Activated CD4-positive, alpha-beta T cell treated with anti-CD3 and anti-CD28 coated beads, Interleukin-2, amount 50 U/mL, for 16 hours (primary cell): ENCODE data around the gene TANGO6.
"Not testable (repeated sequence)": the region's sequence is repeated elsewhere in the genome, so short reads cannot be mapped to it uniquely, and the experiment has no call there.

Experiments
- DNase-seq: peaks from one replicate; pipeline ENCODE4 v3.0.0-alpha.2; 2020

Gene TANGO6

DNA sequence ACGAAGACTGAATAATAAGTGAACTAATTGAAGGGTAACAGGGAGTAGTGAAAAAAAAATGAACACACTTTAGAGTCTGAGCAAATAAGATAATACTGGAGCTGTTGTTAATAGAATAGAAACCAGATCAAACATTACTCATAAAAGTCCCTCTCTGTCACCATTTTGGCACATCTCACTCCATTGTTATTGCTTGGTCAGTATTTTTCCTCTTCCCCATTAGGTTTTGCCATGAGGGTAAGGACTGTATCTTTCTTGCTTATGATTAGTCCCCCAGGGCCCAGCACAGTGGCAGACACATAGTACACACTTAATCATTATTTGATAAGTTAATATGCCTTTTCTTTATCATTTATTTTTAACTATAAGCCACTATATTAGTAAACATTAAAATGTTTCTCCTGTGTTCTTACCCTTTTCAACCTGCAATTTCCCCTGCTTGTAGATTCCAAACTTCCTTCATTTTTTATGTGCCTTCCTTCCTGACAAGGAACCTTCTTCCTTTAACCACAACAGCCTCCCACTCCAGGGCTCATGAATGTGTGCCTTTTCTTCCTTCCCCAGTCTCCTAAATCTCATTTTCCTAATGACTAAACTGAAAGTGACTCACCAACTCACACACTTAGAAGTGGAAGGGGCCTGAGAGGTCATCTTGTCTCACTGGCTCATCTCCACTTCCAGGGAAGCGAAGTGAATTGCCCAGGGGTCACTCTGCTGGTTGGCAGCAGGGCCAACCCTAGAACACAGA, 173.9 kb downstream of the TANGO6 start:
- no peak for DNase-seq

DNA sequence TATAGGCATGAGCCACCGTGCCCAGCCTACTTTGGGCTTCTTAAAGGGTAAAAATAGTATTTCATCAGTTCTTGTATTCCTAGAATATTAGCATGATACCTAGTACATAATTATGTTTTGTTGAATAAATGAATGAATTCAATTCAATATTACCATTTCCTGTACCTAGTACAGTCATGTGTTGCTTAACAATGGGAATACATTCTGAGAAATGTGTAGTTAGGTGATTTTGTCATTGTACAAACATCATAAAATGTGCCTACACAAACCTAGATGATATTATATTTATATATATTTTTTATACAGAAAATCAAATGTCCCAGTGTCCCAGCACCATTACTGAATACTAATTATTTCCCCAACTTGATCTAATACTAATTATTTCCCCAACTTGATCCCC, 176.5 kb downstream of the TANGO6 start:
- DNase-seq: no peak

DNA sequence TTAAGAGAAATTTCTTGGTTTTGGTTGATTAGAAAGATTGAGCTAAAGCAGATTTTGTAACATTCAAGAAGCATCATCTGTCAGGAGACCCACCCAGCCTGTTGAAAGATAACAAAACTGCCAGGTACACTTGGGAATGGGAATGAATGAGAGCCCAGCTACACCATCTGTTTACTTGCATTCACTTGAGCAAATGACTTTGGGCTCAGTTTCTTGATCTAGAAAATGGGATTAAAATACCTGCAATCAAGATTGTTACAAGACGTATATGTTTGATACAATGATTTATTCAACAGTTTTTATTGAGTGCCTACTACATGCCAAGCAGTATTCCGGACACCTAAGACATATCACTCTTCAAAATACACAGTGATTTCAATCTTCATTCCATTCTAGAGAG, 185.8 kb downstream of the TANGO6 start:
- DNase-seq: no peak

DNA sequence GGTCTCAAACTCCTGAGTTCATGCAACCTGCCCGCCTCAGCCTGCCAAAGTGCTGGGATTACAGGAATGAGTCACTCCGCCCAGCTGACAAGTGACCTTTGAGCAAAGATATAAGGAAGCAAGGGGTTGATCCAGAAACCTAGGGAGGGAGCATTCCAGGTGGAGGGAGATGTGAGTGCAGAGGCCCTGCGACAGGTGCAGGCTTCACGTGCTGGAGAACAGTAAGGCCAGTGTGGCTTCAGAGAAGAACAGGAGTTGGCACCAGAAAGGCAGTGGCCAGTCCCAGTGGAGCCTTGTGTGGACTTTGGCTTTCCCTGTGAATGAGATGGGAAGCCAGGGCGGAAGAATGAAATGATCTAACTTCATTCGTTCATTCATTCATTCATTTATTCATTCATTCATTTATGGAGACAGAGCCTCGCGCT, 188.6 kb downstream of the TANGO6 start:
- DNase-seq: no peak

DNA sequence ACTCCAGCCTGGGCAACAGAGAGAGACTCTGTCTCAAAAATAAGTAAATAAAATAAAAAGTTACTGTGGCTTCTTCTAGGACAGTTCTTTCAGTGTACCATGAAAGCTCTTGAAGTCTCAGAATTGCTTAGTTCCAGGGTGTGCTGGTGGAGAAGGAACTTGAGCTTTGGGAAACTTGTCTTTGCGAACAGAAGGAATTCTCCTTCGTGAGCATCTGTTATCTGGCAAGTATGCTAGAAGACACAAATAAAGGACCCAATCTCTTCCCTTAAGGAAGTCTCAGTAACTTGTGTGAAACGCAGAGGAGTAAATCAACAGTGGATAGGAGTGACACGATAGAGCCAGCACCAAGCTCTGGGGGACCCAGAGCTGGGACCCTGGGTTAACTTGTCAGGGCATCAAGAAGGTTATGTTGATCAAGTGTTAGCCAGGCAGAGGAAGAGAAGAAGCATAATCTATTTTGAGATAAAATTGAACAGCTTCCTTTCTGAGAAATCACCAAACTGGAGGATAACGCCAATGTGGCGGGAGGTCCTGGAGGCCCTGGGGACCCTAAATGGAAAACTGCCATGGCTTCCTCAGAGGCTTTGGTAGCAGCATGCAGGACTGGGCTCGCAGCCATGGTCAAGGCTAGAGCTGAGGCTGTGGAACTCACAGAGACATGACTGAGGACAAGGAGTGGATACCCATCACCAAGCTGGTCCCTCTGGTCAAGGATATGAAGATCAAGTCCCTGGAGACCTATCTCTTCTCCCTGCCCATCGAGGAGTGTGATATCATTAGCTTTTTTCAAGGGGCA, 190.0 kb downstream of the TANGO6 start:
- DNase-seq: no peak

DNA sequence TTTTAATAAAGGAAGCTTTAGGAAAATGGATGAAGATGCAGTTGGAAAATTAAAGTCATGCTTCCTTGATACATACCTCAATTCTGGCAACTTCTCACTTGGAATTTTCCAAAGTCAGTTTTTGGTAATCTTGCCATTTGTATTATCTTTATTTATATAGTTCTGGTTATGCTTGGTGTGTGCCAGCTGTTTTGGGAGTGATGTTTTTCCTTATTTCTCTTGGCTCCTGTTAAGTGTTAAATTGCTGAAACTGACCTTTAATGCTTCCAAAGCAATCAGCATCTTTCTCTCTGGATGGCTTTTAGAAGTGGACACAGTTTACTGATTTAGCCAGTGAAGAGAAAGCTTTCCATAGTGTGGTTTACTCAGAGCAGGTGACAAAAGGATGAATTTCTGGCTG, 192.0 kb downstream of the TANGO6 start:
- DNase-seq: no peak

DNA sequence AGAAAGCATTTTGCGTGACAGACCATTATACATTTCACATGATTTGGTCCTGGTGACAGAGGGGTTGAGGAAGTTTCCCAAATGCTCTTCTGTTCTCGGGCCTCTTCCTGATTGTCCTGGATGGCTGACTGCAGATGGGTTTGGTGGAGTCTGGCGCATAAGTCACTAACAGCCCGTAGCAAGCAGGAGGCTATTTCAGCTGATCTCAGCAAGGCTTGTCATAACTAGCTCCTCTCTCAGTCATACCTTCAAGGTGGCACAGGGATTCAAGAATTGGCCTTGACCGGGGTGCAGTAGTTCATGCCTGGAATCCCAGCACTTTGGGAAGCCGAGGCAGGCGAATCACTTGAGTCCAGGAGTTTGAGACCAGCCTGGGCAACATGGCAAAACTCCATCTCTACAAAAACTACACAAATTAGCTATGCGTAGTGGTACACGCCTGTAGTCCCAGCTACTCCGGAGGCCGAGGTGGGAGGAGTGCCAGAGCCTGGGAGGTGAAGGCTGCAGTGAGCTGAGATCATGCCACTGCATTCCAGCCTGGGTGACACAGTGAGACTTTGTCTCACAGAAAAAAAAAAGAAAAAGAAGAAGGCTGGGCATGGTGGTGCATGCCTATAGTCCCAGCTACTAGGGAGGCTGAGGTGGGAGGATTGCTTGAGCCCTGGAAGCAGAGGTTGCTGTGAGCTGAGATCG, 193.2 kb downstream of the TANGO6 start:
- DNase-seq: no peak

DNA sequence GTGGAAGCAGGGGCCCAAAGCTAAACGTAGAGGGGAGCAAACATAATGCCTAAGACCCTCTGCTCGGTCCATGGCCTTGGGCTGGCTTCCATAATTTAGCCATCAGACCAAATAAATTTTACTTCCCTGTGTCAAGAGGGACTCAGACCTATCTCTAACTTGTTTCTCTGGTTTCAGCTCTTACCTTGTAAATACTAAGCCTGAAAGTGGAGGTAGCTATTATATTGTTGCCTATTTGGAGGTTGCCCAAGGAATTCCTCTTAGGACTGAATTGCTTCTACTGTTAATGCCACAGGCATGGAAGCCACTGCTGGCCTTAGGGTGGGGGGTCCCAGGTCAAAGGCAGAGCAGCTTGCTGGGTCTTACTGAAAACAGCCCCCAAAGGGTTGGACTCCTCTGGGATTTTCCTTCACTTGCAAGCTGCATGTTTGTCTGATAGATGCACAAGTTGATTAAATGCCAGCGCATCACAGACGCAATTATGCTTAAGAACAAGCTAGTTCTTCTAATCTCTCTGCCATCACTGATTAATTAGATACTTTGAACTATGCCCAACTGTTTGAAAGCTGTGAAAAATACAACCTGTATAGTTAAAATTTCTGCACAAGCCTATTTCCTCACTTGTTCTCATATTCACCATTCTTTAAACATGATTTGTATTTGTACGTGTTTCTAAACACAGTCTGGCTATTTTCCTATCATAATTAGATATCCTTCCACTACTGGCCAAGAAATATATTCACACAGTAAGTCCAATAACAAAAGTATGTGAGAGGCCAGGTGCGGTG, 194.2 kb downstream of the TANGO6 start:
- no peak for DNase-seq

DNA sequence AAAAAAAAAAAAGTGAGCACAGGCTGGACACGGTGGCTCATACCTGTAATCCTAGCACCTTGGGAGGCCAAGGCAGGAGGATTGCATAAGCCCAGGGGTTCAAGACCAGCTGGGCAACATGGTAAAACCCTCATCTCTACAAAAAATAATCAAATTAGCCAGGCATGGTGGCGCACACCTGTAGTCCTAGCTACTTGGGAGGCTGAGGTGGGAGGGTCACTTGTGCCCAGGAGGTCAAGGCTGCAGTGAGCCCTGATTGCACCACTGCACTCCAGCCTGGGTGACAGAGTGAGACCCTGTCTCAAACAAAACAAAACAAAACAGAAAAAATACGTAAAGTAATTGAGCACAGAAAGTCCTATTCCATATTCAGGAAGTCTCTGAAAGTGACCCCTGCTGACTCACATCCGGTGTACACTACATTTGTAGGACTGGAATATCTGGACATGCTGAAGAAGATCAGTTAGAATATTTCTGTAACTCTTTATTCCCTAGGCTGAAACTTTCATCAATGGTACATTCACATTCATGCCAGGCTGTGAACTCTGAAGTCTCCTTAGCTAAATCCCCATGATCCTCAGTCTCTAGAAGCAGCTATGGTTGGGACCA, 196.1 kb downstream of the TANGO6 start:
- DNase-seq: no peak

DNA sequence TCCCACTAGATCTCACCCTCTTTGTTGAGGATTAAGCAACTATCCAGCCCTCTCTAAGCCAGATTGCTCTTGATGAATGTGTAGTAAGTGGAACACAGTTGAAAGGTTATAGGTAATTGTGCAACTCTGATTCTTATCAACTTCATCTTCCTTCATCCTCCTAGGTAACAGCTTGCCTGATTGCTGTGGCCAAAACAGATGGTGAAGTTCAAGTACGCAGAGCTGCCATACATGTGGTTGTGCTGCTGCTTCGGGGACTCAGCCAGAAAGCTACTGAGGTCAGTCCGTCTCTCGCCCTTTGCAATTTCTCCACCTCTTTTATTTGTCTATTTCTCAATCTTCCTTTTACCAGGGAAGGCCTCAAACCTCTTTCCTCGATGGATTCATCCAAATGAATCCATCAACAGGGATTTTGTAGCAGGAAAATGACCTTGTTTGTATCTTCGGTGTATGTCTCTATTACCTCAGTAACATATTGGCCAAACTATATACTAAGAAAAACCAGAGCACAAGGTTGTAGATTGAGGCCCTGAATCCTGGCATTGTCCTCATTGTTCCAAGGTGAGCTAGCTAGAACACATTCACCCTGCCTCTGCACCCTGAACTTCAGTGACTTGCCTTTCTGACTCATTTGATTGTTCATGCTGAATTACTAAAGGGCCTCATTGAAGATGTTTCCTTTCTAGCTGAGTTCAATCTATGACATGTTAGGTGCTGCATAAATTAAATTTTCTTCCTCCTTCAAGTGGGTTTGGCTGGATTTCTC, 197.0 kb downstream of the TANGO6 start:
- no peak for DNase-seq

DNA sequence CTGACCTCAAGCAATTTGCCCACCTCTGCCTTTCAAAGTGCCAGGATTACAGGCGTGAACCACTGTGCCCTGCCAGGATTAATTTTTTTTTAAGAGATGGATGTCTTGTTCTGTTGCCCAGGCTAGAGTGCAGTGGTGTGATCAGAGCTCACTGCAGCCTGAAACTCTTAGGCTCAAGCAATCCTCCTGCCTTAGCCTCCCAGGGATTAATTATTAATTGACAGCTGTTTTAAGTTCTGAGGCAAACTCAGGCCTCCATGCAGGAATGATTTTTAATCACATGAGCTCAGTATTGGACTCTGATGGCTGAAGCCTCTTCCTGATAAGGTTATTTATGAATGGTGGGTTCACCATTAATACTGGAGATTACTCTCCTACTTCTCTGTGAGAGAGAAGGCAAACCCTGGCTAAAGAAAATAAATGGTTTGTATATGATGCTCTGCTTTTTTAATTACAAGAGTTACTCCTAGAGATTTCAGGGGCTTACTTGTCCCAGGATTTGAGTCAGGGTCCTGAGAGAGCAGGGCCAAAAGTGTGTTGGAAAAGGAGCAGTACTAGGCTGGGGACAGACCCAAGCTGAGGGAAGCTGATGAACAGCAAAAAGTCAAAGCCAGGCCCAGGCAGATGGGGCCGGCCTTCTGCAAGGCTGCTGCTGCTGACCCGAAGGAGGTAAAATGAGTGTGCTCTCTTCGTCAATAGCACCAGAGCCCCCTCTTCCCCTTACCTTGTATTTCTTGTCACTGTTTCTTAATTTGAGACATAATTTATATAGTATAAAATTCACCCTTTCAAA, 205.2 kb downstream of the TANGO6 start:
- no peak for DNase-seq

DNA sequence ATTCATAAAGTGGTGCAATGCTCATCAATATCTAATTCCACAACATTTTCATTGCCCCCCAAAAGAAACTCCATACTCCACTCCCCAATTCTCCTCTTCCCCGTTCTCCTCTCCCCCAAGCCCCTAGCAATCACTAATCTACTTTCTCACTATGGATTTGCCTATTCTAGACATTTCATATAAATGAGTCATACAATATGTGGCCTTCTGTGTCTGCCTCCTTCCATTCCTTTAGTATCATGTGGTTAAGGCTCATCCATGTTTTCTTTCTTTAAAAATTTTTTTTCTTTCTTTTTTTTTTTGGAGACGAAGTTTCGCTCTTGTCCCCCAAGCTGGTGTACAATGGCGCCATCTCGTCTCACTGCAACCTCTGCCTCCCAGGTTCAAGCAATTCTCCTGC, 205.8 kb downstream of the TANGO6 start:
- no peak for DNase-seq

DNA sequence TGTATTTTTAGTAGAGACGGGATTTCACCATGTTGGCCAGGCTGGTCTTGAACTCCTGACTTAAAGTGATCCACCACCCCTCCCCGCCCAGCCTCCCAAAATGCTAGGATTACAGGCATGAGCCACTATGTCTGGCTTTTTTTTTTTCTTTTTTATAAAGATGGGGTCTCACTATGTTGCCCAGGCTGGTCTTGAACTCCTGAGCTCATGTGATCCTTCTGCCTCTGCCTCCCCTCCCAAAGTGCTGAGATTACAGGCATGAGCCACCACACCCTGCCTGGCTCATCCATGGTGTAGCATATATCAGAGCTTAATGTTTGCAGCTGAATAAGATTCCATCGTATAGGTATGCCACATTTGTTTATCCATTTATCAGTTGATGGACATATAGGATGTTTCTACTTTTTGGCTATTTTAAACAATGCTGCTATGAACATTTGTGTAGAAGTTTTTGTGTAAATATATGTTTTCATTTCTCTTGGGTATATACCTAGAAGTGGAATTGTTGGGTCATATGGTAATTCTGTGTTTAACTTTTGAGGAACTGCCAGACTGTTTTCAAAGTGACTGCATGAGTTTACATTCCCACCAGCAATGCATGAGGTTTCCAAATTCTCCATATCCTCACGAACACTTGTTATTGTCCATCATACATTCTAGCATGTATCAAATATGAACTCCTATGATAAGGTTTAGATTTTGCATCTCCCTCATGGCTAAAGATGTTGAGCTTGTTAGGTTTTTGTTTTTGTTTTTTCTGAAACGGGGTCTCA, 206.5 kb downstream of the TANGO6 start:
- no peak for DNase-seq

DNA sequence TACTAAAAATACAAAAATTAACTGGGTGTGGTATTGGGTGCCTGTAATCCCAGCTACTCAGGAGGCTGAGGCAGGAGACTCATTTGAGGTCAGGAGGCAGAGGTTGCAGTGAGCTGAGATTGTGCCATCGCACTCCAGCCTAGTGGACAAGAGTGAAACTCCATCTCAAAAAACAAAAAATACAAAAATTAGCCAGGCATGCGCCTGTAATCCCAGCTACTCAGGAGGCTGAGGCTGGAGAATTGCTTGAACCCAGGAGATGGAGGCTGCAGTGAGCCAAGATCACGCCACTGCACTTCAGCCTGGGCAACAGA, 208.1 kb downstream of the TANGO6 start:
- not testable (repeated sequence) for DNase-seq

DNA sequence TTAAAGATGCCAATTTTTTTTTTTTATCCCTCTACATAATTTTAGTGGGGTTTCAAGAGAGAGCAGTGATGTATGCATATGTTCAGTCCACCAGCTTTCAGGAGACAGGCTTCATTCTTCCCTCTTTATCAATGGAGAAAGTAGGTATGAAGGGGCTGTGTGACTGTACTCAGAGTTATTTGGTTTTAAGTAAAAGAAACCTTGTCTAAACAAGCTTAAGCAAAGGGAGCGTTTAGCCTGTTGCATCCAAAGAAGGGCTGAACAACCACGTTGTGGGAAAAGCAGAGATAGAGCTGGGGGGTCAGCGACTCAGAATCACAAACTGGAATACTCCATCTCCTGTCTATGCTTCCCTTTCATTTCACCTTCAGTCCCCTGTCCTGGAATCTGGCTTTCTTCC, 211.7 kb downstream of the TANGO6 start:
- DNase-seq: no peak

DNA sequence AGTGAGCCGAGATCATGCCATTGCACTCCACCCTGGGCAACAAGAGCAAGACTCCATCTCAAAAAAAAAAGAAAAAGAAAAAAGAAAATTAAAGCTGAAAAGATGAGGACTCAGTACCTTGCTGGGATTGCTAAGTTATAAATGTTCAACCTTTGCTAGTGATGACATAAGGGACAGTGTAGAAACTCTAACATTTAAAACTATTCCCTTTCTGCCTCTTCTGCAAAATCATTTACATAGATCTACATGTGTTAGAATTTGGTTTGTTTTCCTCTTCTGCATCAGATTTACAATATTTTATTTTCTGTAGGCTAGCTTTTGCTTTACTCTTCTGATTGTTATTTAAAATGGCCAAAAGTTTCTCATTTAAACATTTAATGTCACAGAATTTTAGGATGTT, 212.6 kb downstream of the TANGO6 start:
- no peak for DNase-seq

DNA sequence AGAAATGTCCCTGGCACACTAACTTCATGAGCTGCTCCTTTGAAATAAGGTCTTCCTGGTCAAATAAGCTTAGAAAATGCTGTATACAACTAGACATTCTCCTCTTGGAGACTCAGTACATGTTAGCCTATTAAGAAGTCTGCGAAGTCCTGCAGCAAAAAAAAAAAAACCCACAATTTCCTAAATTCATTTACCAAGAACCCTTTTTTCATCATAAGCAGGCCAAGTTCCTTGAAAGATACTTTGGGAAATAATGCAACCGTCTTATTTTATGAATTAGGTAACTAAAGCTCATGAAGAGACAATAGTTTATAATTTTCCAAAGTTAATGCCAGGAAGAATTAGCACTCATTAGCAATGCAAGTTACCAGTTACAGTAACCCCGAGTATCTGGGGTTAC, 213.1 kb downstream of the TANGO6 start:
- no peak for DNase-seq

DNA sequence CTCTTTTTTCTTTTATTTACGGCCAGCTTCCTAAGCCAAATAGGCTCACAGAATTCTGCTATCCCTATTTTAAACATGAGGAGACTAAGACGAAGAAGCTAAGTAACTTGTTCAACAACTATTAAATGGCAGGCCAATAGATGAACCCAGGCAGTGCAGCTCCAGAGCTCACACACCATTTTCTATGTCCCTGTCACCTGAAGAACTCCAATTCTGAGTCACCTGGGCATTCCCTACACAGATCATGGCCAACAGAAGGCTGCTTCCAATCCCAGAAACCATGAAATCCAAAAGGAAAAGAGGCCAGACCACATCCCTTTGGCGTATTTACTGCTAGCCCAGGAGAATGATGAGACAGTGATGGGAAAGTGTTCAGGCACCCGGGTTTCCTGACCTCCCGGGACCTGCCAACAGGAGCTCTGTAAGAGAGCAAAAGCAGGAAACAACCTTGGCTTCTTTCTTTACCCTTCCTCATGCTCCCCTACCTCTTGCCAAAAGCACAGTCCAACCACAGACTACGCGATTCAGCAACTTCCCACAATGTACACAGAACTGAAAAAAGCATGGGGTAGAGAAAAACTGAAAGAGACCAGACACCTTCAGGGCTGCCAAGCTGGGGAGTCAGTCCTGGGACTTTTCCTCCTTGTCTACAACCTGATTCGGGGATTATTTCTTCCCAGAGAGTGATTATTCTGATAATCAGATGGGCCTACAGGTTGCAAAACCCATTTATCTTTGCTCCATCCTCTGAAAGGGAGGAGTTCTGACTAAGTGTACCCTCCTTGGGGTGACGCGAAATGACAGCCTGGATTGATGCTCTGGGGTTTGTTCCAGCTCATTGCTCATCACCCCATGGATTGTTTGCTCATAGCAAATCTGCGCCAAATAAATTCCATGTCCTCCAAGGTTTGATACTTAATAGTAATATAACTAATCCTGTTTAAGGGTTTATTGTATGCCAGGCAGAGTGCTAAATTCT, 214.4 kb downstream of the TANGO6 start:
- no peak for DNase-seq

DNA sequence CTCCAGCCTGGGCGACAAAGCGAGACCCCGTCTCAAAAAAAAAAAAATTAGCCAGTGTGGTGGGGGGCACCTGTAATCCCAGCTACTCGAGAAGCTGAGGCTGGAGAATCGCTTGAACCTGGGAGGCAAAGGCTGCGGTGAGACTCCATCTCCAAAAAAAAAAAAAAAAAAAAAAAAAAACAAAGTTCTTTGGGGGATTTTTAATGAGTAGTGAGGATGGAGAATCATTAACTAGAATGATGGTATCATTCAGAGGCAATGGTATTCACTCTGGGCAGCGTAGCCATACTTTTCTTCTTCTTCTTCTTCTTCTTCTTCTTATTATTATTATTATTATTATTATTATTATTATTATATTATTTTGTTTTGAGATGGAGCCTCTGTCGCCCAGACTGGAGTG, 220.2 kb downstream of the TANGO6 start:
- not testable (repeated sequence) for DNase-seq
